ENCODE results near the gene AREG.
A peak's percentile ranks its signal among the peaks of the same experiment; 100 is the strongest.

AREG gene

DNA sequence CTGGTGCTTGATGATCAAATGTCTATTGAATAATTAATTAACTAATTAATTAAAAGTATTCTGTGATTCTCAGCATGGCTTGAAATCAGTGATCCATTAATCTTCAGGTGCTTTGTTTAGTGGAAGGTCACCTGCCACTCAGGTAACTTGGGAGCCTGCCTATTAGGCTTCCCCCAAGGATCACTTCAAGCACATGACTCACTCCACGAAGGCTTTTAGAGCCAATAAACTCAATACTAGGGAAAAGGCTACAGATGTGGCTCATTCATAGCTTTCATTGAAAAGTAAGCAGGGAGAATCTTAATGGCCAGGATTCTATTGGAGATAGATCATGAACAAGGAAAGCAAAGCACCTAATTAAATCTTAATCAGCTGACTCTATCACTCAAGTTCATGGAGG is 21.3 kb downstream of the AREG start:
- no peak for DNase-seq

DNA sequence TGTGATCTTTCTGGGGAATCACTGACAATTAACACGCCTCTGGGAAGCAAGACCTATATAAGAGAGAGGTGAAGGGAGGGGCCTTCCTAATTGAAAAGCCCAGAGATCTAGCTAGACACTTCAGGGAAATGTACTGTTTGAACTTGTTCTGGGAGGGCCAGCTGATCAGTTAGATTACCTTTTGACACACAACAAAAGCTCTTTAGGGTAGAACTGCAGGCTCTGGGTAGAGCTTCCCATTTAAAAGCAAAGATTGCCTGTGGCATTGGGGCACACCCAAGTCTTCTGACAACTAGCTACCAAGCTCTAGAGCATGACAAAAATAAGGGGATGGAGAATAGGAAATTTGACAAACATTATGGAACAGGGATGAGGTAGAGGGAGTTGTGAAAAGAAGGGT is 26.3 kb downstream of the AREG start:
- DNase-seq, result no peak

DNA sequence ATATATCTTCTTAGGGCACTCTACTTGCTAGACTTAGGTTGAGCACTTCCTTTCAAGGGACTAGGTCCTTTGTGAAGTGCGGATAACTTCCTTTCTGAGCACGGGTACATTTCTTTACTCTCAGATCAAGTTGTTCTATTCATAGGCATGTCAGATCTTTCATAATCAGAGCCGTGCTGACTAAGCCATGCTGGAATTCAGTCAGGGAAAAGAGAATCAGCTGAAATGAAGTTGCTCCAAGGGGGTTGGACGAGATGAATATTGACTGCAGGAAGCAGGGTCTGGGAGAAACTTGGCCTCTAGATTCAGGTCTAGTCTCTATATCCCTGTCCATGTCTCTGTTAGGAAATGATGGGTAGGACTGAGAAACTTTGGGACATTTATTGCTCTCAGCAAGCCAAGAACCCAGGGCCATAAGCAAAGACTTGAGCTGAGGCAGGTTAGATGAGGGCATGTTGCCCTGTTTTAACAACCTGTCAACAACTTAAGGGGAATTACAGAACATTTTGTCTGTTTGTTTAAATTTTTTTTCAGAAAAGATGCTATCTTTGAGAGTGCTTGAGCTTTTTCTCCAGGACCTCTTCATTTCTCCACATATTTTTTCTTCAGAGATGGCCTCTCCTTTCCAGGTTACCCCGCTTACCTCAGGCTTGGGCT is 28.3 kb downstream of the AREG start:
- peak; percentile 90 for DNase-seq

DNA sequence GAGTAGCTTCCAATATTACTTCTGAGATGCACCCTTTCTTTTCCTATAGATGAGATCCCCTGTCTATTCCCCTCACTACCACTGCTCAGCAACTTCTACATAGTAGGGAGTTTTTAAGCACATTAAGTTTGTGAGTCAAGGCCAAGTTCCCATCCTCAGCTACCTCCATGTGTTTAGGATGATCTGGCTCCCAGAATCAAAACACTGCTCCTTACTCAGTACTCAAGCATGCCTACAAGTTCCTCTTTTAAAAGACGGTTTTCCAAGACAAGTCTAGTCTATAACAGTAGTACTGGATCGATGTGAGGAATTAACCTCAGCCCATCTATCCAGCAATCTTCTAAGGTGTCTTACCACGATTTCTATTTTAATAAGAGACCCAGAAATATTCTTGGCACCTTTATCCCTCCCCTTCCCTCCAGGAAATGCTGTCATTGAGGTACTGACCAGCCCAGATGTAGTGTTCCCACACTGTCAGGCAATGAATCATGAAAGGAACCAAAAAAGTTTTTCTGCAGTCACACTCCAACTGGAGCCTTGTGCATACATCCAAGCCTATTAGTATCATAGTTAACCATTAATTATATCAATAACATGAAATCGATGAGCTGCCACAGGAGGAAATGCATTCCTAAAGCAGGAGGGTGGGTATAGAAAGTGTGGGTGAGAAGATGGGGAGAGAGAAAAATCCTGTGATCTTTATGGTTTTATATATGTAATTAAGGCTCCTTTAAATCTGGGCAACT is 29.6 kb downstream of the AREG start:
- peak; percentile 54 for DNase-seq

DNA sequence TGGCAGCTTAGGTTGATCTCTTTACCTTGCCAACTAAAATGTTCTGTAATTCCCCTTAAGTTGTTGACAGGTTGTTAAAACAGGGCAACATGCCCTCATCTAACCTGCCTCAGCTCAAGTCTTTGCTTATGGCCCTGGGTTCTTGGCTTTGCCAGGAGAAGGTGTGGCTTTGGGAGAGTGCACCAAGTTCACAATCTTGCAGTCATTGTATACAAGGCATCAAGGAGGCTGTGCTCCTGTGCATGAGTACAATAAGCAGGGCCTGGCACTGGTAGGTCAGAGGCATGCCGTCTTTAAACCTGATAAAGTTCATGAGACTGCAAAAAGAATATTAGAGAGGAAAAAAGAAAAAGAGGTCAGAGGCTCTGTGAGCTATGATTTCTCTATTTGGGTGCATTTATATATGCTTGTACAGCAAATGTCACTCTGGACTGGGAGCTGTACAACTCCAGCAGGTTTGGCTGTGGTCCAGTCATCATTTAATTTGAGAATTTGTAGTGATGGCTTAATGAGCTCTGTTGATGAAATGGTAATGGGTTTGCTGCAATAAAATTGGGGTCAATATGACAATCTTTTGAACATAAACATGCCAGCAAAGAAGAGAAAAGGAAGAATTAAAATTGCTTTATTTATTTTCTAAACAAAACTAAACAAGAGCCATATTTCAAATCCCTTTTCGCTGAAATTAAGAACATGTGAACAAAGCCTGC is 30.3 kb downstream of the AREG start:
- no peak for DNase-seq

DNA sequence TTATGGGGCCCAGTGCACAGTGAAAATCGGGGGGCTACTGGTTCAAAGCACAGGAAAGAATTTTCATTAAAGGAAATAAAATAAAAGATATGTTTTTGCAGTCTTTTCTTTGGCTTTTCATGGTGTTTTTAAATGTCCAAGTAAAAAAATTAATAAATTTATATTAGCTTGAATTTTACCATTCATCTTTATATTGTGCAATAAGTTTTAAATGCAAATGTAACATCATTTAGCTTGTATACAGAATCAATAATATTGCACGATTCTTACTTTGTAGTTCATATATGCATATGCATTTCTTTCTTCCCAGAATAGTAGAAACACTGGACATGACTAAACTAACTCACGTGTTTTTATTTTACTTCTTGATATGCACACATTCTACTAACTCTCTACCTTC is 31.0 kb downstream of the AREG start:
- no peak for DNase-seq

DNA sequence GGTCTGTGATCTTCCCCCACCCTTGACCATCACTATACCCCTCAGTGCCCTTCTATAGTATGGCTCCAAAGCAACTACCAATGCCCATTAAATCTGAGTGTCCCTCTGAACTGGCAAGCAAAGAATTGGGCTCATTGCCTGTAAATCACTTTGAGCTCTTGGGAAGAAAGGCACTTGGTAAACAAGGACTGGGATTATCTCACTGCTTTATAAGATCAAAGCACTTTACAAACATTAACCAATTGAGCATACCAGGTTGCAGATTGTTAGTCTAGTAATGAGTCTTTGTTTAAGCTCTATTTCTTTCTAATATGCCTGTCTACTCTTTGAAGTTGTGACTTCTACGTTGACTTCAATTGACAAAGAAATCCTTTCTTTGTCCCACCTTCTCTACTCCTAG is 34.1 kb downstream of the AREG start:
- DNase-seq, result no peak

DNA sequence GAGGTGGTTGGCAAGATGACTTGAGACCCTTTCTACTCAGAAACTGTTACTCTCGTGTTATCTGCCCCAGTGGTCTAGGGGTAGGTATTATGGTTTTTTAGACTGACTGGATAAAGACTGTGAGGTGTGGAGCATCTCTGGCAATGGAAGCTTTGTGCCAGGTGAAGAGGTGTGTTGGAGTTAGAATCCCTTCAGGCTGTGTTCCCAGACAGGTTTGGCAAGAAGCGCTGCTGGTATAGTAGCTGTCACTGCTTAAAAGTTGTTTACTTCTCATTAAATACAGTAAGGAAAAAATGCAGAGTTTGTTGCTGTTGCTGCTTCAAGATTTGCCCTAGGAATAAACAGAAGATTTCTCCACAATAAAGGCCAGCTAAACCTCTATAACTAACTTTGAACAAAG is 35.3 kb downstream of the AREG start:
- no peak for DNase-seq

DNA sequence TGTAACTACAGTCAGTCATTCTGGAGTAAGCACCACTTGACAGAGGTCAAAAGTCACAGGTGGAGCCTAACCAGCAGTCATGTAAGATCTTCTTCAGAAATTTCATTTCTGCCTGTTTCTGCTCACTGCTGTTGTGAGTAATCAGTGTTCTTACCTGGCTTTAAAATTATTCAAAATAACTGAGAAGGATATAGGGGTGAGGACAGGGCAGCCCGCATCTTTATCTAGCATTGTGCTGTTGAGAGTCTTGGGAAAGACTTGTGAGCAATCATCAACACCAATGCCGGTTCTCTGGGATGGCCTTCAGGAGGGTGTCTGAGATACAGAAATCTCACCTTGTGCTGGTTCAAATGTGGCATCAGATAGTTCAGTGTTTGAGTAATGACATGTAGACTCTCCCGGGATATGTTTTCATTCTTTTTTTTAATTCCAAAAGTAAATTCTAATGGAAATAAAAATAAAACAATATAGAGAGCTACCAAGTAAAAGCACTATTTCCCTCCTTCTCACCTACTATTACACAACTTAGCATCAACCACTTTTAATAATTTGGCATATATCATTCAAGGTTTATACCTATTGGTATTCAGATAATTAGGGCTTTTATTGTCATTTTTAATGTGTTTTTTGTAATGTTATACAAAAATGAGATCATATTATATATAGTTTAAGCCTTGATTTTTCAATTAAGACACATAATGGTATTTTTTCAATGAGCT is 37.1 kb downstream of the AREG start:
- DNase-seq, result no peak

DNA sequence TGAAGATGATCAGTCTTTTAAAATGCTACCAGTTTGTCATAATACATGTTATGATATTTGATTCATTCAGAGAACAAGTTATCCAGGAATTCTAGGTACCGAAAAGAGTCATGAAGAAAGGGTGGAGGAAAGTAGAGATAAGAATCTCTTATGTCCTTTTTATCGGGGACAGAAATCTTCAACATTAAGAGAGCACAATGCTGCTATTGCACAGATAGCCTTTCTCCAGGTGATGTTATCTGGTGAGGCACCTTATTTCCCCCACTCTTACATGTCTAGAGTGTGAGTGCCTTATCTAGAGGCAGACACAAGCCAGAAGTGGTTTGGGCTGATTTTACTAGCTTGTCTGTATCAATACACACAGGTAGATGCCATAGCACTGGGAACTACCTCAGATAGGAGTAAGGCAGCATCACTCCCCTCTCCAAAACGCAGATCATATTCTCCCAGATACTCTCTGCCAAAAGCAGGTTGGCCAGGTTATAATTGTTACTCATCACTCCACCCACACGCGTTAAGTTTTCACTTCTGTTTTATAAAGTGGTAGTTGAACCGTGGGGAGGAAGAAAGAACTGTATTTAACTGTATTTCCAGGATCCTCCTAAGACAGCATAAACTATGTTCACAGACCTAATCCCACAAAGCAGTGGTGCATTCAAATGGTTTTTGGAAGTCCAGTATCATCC is 38.4 kb downstream of the AREG start:
- DNase-seq, result no peak

DNA sequence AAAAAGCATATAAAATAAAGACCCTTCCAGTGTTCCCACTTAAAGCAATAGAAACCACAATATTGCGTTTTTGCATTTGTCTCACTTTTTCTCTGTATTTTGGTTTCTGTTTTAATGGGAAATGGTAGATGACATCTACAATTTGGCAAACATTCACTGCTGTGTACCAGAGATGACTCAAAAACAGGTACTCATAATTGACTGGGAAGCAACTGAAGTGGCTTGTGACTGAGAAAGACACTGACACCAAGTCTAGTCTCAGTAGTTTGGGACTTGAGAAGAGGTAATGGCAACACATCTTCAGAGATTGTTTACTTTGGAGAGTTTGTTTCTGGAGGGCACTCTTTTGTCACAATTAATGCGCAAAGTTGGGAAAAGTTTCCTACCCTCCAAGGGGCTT is 42.0 kb downstream of the AREG start:
- no peak for DNase-seq

DNA sequence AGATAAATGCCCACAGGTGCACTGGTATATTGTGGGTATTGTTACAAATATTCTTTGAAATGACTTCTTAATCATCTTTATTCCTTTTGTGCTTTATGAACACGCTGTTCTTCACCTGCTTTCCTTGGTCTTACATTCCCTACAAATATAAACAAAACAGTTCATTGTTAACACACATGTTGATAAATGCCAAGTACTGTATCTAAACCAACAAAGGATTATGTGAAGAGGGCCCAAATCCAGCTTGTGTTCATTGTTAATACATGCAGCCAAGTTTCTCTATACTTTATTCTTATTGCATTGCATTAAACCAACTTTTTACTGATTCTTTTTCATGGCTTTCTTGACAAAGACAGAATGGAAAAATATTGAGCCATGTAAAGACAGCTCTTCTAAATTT is 42.8 kb downstream of the AREG start:
- no peak for DNase-seq

DNA sequence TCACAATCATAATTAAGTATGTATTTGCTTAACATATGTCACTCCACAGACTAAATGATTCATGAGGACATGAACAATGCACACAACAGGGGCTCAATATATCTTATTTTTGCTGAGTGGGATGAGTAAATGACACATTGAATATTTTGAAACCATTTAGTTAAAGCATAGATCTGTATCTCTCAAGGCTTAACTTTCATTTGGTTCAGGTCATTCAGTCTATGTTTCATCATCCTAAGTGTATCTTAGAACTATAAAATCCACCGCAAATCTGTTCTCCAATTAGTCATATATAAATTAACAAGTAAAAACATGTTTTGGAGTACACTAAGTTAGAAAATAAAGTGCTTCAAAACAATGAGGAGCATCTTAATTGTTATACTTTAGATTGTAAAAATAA is 45.8 kb downstream of the AREG start:
- no peak for DNase-seq

DNA sequence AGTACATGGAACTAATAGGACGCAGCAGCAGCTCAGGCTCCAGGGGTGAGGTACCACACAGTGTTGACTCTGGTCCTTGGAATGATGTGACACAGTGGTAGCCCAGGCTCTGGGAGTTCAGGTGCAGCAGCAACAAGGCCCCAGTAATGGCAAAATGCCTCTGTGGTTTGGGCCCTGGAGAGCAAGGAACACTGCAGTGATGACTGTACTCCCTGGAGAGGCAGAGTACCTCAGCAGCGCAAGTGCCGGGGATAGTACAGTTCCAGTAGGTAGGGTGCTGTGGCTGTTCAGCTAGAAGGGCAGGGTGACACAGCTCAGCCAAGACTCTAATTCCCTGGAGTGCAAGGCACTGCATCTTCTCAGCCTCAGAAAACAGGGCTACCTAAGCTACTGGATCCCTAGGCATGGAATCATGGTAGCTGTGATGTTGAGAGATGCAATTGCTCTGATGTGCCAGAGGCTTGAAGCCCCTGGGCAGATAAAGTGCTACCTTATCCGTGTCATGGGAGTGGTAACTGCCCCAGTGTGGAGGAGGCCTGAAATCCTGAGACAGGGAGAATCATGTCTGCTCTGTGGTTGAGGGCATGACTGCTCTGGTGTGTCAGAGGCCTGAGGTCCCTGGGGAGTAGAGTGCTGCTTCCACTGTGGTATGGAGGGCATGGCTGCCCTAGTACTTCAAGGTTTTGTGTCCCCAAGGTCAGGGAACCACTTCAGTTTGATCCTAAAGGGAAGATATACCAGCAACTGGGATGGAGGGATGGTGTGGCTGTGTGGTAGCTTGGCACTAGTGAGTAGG is 55.2 kb downstream of the AREG start:
- peak; percentile 31 for DNase-seq

DNA sequence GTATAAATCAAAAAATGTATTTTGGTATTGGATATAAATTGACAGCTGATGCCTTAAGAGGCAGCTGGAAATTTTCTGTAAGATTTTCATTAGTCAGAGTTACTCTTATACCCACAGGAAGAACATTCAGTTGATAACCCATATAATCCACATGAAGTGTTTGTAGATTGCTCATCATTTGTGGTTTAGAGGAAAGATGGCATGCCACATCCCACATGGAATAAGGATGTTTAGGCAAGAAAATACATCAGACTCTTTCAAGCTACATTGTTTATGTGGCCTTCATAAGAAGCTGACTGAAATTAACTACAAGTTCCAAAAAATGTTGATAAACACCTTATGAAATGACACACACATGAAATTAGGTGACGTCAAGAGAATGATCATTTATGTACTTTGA is 56.6 kb downstream of the AREG start:
- peak; percentile 86 for DNase-seq

DNA sequence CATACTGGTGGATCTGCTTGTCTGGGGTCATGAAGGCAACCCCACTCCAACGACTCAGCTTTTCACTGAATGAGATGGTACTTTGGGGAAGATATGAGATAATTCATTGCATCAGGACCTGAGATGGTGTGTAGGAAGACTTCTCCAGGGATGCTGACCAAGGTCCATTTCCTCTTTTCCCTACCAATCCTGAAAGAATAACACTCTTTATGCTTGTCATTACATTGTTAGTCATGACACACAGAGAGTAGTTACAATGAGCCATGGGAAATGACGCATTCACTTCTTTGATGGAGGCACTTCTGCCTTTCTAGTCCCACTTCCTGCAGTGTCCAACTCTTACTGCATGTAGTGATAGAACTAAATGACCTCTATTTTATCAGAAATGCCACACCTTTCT is 58.6 kb downstream of the AREG start:
- peak; percentile 73 for DNase-seq

DNA sequence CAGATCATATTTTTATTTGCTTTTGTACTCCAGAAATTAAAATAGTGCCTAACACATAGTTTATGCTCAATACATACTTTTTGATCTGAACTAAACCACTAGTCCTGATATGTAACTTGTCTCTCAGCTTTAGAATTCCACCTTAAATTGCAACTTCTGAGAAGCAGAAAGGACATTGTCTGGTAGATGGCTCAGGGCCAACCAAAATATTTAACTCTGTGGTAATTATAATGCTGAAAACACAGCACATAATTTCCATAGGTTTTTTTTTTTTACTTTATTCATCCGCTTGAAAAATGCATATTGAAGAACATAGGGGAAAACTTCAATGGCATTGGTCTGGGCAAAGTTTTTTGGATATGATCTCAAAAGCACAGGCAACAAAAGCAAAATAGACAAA is 59.3 kb downstream of the AREG start:
- peak; percentile 38 for DNase-seq
